ENCODE data around the gene FBXO39. TPM values are rescaled to one million over a fixed set of nuclear protein-coding genes. Genes with fewer than 3 reads are reported as not detected.

FBXO39 gene
- total RNA-seq, 1 experiment from 2014 or later, result not detected

DNA sequence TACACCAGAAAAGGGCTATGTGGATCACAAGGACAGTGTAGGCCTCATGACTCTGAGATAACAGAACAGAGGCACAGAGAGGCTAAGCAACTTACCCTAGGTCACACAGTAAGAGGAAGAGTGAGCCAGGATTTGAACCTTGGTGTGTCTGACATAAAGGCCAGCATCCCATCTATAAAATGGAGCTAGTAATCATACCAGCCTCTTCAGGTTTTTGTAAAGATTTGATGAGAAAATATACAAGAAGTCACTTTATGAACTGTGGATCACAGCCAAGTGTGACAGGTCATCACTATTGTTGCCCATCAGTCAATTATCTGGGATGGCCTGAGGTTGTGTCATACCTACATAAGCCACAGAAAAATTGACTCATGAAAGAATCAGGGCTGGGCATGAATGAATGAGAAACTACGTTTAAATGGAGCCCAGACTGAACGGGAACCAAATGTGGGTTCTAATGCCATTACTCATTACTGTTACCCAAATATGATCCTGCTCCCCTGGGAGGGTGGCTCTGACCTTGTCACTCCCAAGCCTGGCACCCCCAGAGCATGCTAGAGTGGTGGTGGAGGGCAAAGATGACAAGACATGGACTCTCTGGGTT, 21.0 kb downstream of the FBXO39 start (continued):
- TF ChIP-seq, protein P1, sequence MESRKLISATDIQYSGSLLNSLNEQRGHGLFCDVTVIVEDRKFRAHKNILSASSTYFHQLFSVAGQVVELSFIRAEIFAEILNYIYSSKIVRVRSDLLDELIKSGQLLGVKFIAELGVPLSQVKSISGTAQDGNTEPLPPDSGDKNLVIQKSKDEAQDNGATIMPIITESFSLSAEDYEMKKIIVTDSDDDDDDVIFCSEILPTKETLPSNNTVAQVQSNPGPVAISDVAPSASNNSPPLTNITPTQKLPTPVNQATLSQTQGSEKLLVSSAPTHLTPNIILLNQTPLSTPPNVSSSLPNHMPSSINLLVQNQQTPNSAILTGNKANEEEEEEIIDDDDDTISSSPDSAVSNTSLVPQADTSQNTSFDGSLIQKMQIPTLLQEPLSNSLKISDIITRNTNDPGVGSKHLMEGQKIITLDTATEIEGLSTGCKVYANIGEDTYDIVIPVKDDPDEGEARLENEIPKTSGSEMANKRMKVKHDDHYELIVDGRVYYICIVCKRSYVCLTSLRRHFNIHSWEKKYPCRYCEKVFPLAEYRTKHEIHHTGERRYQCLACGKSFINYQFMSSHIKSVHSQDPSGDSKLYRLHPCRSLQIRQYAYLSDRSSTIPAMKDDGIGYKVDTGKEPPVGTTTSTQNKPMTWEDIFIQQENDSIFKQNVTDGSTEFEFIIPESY (IDR thresholded peaks at IDR 0.05; ENCODE audit: extremely low read depth, insufficient replicate concordance, low read length), result no peak
- no peak for TF ChIP-seq POLR2A (IDR thresholded peaks at IDR 0.05; ENCODE audit: borderline replicate concordance, extremely low read depth, insufficient read depth, insufficient read length)

DNA sequence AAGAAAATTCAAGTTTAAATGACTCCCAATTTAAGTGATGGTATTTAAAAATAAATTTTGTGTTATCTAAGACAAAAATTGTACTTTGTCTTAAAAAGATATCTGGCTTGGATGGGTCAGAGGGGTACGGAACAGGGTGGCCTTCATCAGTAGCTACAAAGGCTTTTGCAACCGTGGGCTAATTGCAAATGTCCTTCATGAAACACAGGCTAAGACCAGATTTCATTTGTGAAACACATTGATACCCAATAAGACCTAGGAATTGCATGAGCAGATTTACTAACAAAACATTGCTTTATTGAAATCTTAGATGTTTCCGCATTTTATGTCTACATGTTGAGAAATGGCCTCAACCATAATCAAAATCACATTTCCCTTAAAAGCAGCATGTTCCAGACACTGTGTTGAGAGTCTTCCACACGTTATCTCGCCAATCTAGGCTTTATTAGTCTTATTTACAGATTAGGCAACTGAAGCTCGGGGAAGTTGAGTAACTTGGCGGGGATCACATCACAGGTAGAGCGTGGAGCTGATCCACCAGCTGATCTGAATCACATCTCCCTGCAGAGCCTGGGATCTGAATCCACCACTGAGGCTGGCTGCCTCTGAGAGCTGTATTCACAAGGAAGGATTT, 21.8 kb downstream of the FBXO39 start:
- Histone ChIP-seq H2AFZ (ENCODE audit: low read depth, low read length, poor library complexity, severe bottlenecking) (no peak overlapping the region), H3K79me2 (ENCODE audit: insufficient read depth, low read length) (no peaks in the 10 kb centered on the region), H3K9me2 (ENCODE audit: insufficient read depth) (no peaks in the 10 kb centered on the region), H3K9me3 (ENCODE audit: control insufficient read depth in 1 of 2, insufficient read depth in 1 of 2, low read depth in 1 of 2, low read length in 2 of 2) (no peaks in the 10 kb centered on the region), H3K4me1 (ENCODE audit: control insufficient read depth in 1 of 2, insufficient read depth in 2 of 2, low read length in 2 of 2) (no peaks in the 10 kb centered on the region), H3K36me3 (ENCODE audit: control insufficient read depth in 1 of 2, insufficient read depth in 2 of 2, low read length in 2 of 2) (no peaks in the 10 kb centered on the region), H3K4me3 (replicated peaks in 1 of 2; ENCODE audit: low read depth in 1 of 2, low read length in 2 of 2) (no peak overlapping the region), H4K20me1 (ENCODE audit: insufficient read depth) (no peaks in the 10 kb centered on the region), H3K27me3 (ENCODE audit: insufficient read depth, low read length) (peaks cover 13% of the 10 kb centered on the region; the same call in 1 of the 2 replicates), H3K9ac (ENCODE audit: low read length) (no peak overlapping the region), H3K4me2 (ENCODE audit: low read length) (no peak overlapping the region), H3K27ac (ENCODE audit: low read depth, low read length) (no peak overlapping the region)
- ChIA-PET POLR2A (no interaction called here), RAD21 (ENCODE audit: low non-redundant PET in 1 of 2, low total read pairs in 2 of 2, uncharacterized antibody in 2 of 2, unreplicated experiment in 2 of 2) (no interaction called here), CTCF (no interaction called here)
- BruUV-seq (replicated peaks), result no TSS peak
- ATAC-seq (no peak), DNase-seq (ENCODE audit: low read depth, low spot score) (no peak)
- intact Hi-C loops (cut with micrococcal nuclease), result no loop called here
- no peak for TF ChIP-seq YY1 (IDR thresholded peaks at IDR 0.05; ENCODE audit: extremely low read depth, insufficient replicate concordance, low read depth, low read length)
- TF ChIP-seq, protein P1 (IDR thresholded peaks at IDR 0.05; ENCODE audit: extremely low read depth, insufficient replicate concordance, low read length), result no peak
- TF ChIP-seq, protein P2, sequence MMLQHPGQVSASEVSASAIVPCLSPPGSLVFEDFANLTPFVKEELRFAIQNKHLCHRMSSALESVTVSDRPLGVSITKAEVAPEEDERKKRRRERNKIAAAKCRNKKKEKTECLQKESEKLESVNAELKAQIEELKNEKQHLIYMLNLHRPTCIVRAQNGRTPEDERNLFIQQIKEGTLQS (IDR thresholded peaks at IDR 0.05), result no peak
- no peak for TF ChIP-seq SIN3A (IDR thresholded peaks at IDR 0.05; ENCODE audit: low read depth)
- TF ChIP-seq CBX3 (IDR thresholded peaks at IDR 0.05; ENCODE audit: low read depth), result no peak
- TF ChIP-seq EZH2 (IDR thresholded peaks at IDR 0.05), result no peak
- no peak for TF ChIP-seq RAD21 (IDR thresholded peaks at IDR 0.05; ENCODE audit: low read depth)
- TF ChIP-seq ELF1 (IDR thresholded peaks at IDR 0.05; ENCODE audit: borderline replicate concordance, low read depth), result no peak
- no peak for TF ChIP-seq FOSL1 (IDR thresholded peaks at IDR 0.05; ENCODE audit: low read depth)
- no peak for TF ChIP-seq EGR1 (IDR thresholded peaks at IDR 0.05; ENCODE audit: low read depth)
- TF ChIP-seq JUND (IDR thresholded peaks at IDR 0.05), result no peak
- no peak for TF ChIP-seq TCF7L2 (IDR thresholded peaks at IDR 0.05; ENCODE audit: borderline replicate concordance, extremely low read depth, insufficient read depth, insufficient read length)
- TF ChIP-seq POLR2A (IDR thresholded peaks at IDR 0.05; ENCODE audit: borderline replicate concordance, extremely low read depth, insufficient read depth, insufficient read length), result no peak
- no peak for TF ChIP-seq CEBPB (IDR thresholded peaks at IDR 0.05; ENCODE audit: low read depth)
- TF ChIP-seq, protein P3, sequence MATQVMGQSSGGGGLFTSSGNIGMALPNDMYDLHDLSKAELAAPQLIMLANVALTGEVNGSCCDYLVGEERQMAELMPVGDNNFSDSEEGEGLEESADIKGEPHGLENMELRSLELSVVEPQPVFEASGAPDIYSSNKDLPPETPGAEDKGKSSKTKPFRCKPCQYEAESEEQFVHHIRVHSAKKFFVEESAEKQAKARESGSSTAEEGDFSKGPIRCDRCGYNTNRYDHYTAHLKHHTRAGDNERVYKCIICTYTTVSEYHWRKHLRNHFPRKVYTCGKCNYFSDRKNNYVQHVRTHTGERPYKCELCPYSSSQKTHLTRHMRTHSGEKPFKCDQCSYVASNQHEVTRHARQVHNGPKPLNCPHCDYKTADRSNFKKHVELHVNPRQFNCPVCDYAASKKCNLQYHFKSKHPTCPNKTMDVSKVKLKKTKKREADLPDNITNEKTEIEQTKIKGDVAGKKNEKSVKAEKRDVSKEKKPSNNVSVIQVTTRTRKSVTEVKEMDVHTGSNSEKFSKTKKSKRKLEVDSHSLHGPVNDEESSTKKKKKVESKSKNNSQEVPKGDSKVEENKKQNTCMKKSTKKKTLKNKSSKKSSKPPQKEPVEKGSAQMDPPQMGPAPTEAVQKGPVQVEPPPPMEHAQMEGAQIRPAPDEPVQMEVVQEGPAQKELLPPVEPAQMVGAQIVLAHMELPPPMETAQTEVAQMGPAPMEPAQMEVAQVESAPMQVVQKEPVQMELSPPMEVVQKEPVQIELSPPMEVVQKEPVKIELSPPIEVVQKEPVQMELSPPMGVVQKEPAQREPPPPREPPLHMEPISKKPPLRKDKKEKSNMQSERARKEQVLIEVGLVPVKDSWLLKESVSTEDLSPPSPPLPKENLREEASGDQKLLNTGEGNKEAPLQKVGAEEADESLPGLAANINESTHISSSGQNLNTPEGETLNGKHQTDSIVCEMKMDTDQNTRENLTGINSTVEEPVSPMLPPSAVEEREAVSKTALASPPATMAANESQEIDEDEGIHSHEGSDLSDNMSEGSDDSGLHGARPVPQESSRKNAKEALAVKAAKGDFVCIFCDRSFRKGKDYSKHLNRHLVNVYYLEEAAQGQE (IDR thresholded peaks at IDR 0.05; ENCODE audit: low read depth), result no peak
- no peak for TF ChIP-seq EZH2phosphoT487 (IDR thresholded peaks at IDR 0.05; ENCODE audit: borderline replicate concordance)
- TF ChIP-seq POLR2AphosphoS5 (IDR thresholded peaks at IDR 0.05; ENCODE audit: low read depth, low read length), result no peak
